ENCODE data around the gene OLIG1. TPM values are rescaled to one million over a fixed set of nuclear protein-coding genes. Genes with fewer than 3 reads are reported as not detected.

Gene OLIG1
- total and polyA plus RNA-seq, 4 experiments from 2014 or later: not detected

GRCh38 chr21:33053951-33054350 is 16.0 kb upstream of the OLIG1 start:
- H3K9me3 Mint-ChIP-seq: no peaks in the 10 kb centered on the region
- POLR2A ChIA-PET (ENCODE audit: partially characterized antibody): no interaction called here
- H3K4me3 Mint-ChIP-seq: no peak overlapping the region
- H3K27ac Mint-ChIP-seq: no peak overlapping the region
- H3K4me1 ChIP-seq (ENCODE audit: insufficient read depth, low read length): no peaks in the 10 kb centered on the region
- no peak for DNase-seq
- H3K4me1 Mint-ChIP-seq: peaks cover 0 to 2% (median under 1%) of the 10 kb centered on the region in 4 donors
- no peaks in the 10 kb centered on the region for H3K36me3 ChIP-seq (ENCODE audit: insufficient read depth, low read length)
- H3K36me3 Mint-ChIP-seq: no peaks in the 10 kb centered on the region
- H3K9me3 ChIP-seq (ENCODE audit: control insufficient read depth in 1 of 2, low read length in 2 of 2): no peaks in the 10 kb centered on the region
- no peak overlapping the region for H3K4me3 ChIP-seq (ENCODE audit: low read length in 2 of 2)
- peaks cover 11 to 18% of the 10 kb centered on the region in 2 donors for H3K27me3 Mint-ChIP-seq
- CTCF ChIA-PET (ENCODE audit: partially characterized antibody): no interaction called here
- H3K27me3 ChIP-seq (ENCODE audit: insufficient read depth, low read length): no peaks in the 10 kb centered on the region
- intact Hi-C loops (cut with micrococcal nuclease): no loop called here
- no peak overlapping the region for H3K27ac ChIP-seq (ENCODE audit: low read depth, low read length)

GRCh38 chr21:33055991-33056390 is 13.9 kb upstream of the OLIG1 start:
- Histone ChIP-seq H3K4me3 (ENCODE audit: low read length in 2 of 2) (no peak overlapping the region), H3K36me3 (ENCODE audit: insufficient read depth, low read length) (no peaks in the 10 kb centered on the region), H3K27me3 (ENCODE audit: insufficient read depth, low read length) (no peaks in the 10 kb centered on the region), H3K9me3 (ENCODE audit: control insufficient read depth in 1 of 2, low read length in 2 of 2) (no peaks in the 10 kb centered on the region), H3K27ac (ENCODE audit: low read depth, low read length) (no peak overlapping the region), H3K4me1 (ENCODE audit: insufficient read depth, low read length) (no peaks in the 10 kb centered on the region)
- peaks cover 0 to 4% (median 3%) of the 10 kb centered on the region in 4 donors for H3K4me1 Mint-ChIP-seq
- ChIA-PET POLR2A (ENCODE audit: partially characterized antibody) (no interaction called here), CTCF (ENCODE audit: partially characterized antibody) (no interaction called here)
- no peak for DNase-seq
- no peak overlapping the region for H3K27ac Mint-ChIP-seq
- peaks cover 12 to 15% of the 10 kb centered on the region in 2 donors for H3K27me3 Mint-ChIP-seq
- no peaks in the 10 kb centered on the region for H3K9me3 Mint-ChIP-seq
- H3K4me3 Mint-ChIP-seq: no peak overlapping the region
- H3K36me3 Mint-ChIP-seq: no peaks in the 10 kb centered on the region
- intact Hi-C loops (cut with micrococcal nuclease): no loop called here

GRCh38 chr21:33057385-33057940 is 12.5 kb upstream of the OLIG1 start:
- no peak overlapping the region for H3K27ac ChIP-seq (ENCODE audit: low read depth, low read length)
- no peaks in the 10 kb centered on the region for H3K9me3 ChIP-seq (ENCODE audit: control insufficient read depth in 1 of 2, low read length in 2 of 2)
- no peak overlapping the region for H3K4me3 ChIP-seq (ENCODE audit: low read length in 2 of 2)
- Mint-ChIP-seq H3K27me3 (peaks cover 13 to 19% of the 10 kb centered on the region in 2 donors), H3K27ac (no peak overlapping the region), H3K4me1 (peaks cover 0 to 4% (median 3%) of the 10 kb centered on the region in 4 donors), H3K36me3 (no peaks in the 10 kb centered on the region), H3K4me3 (no peak overlapping the region), H3K9me3 (no peaks in the 10 kb centered on the region)
- no peaks in the 10 kb centered on the region for H3K36me3 ChIP-seq (ENCODE audit: insufficient read depth, low read length)
- H3K27me3 ChIP-seq (ENCODE audit: insufficient read depth, low read length): no peaks in the 10 kb centered on the region
- no peak for DNase-seq
- H3K4me1 ChIP-seq (ENCODE audit: insufficient read depth, low read length): no peaks in the 10 kb centered on the region
- intact Hi-C loops (cut with micrococcal nuclease): no loop called here
- ChIA-PET CTCF (ENCODE audit: partially characterized antibody) (no interaction called here), POLR2A (ENCODE audit: partially characterized antibody) (no interaction called here)

GRCh38 chr21:33058527-33058926 is 11.4 kb upstream of the OLIG1 start:
- H3K4me1 Mint-ChIP-seq: peaks cover 0 to 4% (median 3%) of the 10 kb centered on the region in 4 donors
- intact Hi-C loops (cut with micrococcal nuclease): no loop called here
- Histone ChIP-seq H3K36me3 (ENCODE audit: insufficient read depth, low read length) (no peaks in the 10 kb centered on the region), H3K27ac (ENCODE audit: low read depth, low read length) (no peak overlapping the region), H3K4me3 (ENCODE audit: low read length in 2 of 2) (no peak overlapping the region), H3K4me1 (ENCODE audit: insufficient read depth, low read length) (no peaks in the 10 kb centered on the region), H3K27me3 (ENCODE audit: insufficient read depth, low read length) (no peaks in the 10 kb centered on the region), H3K9me3 (ENCODE audit: control insufficient read depth in 1 of 2, low read length in 2 of 2) (no peaks in the 10 kb centered on the region)
- DNase-seq: no peak
- peaks cover 17 to 24% of the 10 kb centered on the region in 2 donors for H3K27me3 Mint-ChIP-seq
- no peak overlapping the region for H3K4me3 Mint-ChIP-seq
- no peaks in the 10 kb centered on the region for H3K9me3 Mint-ChIP-seq
- H3K36me3 Mint-ChIP-seq: no peaks in the 10 kb centered on the region
- POLR2A ChIA-PET (ENCODE audit: partially characterized antibody): no interaction called here
- H3K27ac Mint-ChIP-seq: no peak overlapping the region
- CTCF ChIA-PET (ENCODE audit: partially characterized antibody): no interaction called here

- no peak overlapping the region for H3K4me3 ChIP-seq (ENCODE audit: low read length in 2 of 2)
- Mint-ChIP-seq H3K9me3 (no peaks in the 10 kb centered on the region), H3K4me1 (peaks cover 0 to 4% (median 3%) of the 10 kb centered on the region in 4 donors), H3K36me3 (no peaks in the 10 kb centered on the region), H3K4me3 (no peak overlapping the region), H3K27me3 (peaks cover 15 to 27% of the 10 kb centered on the region in 2 donors), H3K27ac (no peak overlapping the region)
- POLR2A ChIA-PET (ENCODE audit: partially characterized antibody): no interaction called here
- H3K27ac ChIP-seq (ENCODE audit: low read depth, low read length): no peak overlapping the region
- intact Hi-C loops (cut with micrococcal nuclease): no loop called here
- no peaks in the 10 kb centered on the region for H3K36me3 ChIP-seq (ENCODE audit: insufficient read depth, low read length)
- CTCF ChIA-PET (ENCODE audit: partially characterized antibody): no interaction called here
- no peaks in the 10 kb centered on the region for H3K9me3 ChIP-seq (ENCODE audit: control insufficient read depth in 1 of 2, low read length in 2 of 2)
- DNase-seq: no peak
- H3K27me3 ChIP-seq (ENCODE audit: insufficient read depth, low read length): no peaks in the 10 kb centered on the region
- no peaks in the 10 kb centered on the region for H3K4me1 ChIP-seq (ENCODE audit: insufficient read depth, low read length)
These were observed 11.0 kb upstream of the OLIG1 start for GRCh38 chr21:33058957-33059356.

- DNase-seq: no peak
- no peak overlapping the region for H3K4me3 ChIP-seq (ENCODE audit: low read length in 2 of 2)
- CTCF ChIA-PET (ENCODE audit: partially characterized antibody): no interaction called here
- Mint-ChIP-seq H3K4me1 (peaks cover 0 to 4% (median 3%) of the 10 kb centered on the region in 4 donors), H3K36me3 (no peaks in the 10 kb centered on the region), H3K4me3 (no peak overlapping the region), H3K27me3 (peaks cover 15 to 28% of the 10 kb centered on the region in 2 donors), H3K27ac (no peak overlapping the region), H3K9me3 (no peaks in the 10 kb centered on the region)
- intact Hi-C loops (cut with micrococcal nuclease): no loop called here
- no peaks in the 10 kb centered on the region for H3K36me3 ChIP-seq (ENCODE audit: insufficient read depth, low read length)
- H3K27me3 ChIP-seq (ENCODE audit: insufficient read depth, low read length): no peaks in the 10 kb centered on the region
- POLR2A ChIA-PET (ENCODE audit: partially characterized antibody): no interaction called here
- H3K4me1 ChIP-seq (ENCODE audit: insufficient read depth, low read length): no peaks in the 10 kb centered on the region
- no peaks in the 10 kb centered on the region for H3K9me3 ChIP-seq (ENCODE audit: control insufficient read depth in 1 of 2, low read length in 2 of 2)
- H3K27ac ChIP-seq (ENCODE audit: low read depth, low read length): no peak overlapping the region
These were observed 10.5 kb upstream of the OLIG1 start for GRCh38 chr21:33059380-33059841.

GRCh38 chr21:33061233-33061632 is 8.7 kb upstream of the OLIG1 start:
- peaks cover 23 to 38% of the 10 kb centered on the region in 2 donors for H3K27me3 Mint-ChIP-seq

More at GRCh38 chr21:33061233-33061632, 8.7 kb upstream of the OLIG1 start:
- Histone ChIP-seq H3K9me3 (ENCODE audit: control insufficient read depth in 1 of 2, low read length in 2 of 2) (no peaks in the 10 kb centered on the region), H3K4me3 (ENCODE audit: low read length in 2 of 2) (no peak overlapping the region), H3K4me1 (ENCODE audit: insufficient read depth, low read length) (no peaks in the 10 kb centered on the region), H3K27me3 (ENCODE audit: insufficient read depth, low read length) (no peaks in the 10 kb centered on the region), H3K27ac (ENCODE audit: low read depth, low read length) (no peak overlapping the region), H3K36me3 (ENCODE audit: insufficient read depth, low read length) (no peaks in the 10 kb centered on the region)
- no peak for DNase-seq
- Mint-ChIP-seq H3K36me3 (no peaks in the 10 kb centered on the region), H3K9me3 (no peaks in the 10 kb centered on the region), H3K4me3 (no peak overlapping the region), H3K27ac (no peak overlapping the region), H3K4me1 (peaks cover 0 to 4% (median 3%) of the 10 kb centered on the region in 4 donors)
- CTCF ChIA-PET (ENCODE audit: partially characterized antibody): no interaction called here
- intact Hi-C loops (cut with micrococcal nuclease): no loop called here
- POLR2A ChIA-PET (ENCODE audit: partially characterized antibody): no interaction called here
